HG02938 (cell line): ENCODE results near the gene SRSF2.
"Not testable (repeated sequence)": the region's sequence is repeated elsewhere in the genome, so short reads cannot be mapped to it uniquely, and the experiment has no call there.

Experiments
- ATAC-seq: cut with Tn5 transposase; IDR thresholded peaks from one replicate; pipeline ENCODE4 v1.9.1; 2021; ENCODE audit warnings: mild to moderate bottlenecking, moderate library complexity; ENCODE audit not compliant: unreplicated experiment

The SRSF2 gene

GRCh38 chr17:76722279-76722678 lies 14.9 kb downstream of the SRSF2 start:
- no peak for ATAC-seq

GRCh38 chr17:76721463-76721862 lies 15.7 kb downstream of the SRSF2 start:
- ATAC-seq, result no peak

DNA sequence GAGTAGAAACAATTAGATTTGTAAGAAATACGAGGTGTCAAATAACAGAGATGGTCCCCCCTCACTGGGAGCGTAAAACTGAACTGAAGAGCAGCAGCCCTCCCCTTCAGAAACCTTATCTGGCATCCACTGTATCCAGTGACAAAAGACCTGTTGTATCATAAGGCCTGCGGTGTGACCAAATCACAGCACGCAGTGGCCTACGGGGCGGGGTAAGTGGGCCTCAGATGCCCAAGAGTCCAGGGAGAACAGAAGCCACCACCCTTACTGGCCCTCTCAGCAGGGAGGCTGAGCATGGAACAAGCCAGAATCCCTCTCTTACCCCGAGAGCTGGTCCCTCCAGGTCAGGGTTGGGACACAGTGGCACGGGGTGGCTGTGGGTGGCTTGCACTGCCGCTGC lies 16.2 kb downstream of the SRSF2 start:
- no peak for ATAC-seq

DNA sequence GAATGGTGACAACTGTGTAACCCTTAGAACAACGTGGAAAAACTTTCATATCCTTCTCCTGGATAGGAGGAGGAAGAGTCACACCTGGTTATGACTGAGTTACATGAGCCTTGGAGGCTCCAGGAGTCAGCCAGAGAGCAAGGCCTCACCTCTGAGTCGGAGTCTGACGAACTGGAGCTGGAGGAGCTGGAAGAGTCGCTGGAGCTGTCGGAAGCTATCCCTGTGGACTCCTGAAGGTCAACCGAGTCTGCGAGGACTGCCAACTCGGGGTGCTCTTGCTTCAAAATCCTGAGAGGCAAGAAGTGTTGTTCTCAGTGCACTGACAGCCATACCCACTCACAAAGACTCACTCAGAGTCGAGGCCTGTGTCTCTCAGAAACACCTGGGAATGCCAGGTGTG lies 16.9 kb downstream of the SRSF2 start:
- ATAC-seq, result no peak

- no peak for ATAC-seq
Measured at GRCh38 chr17:76718516-76718915, 18.6 kb downstream of the SRSF2 start.

DNA sequence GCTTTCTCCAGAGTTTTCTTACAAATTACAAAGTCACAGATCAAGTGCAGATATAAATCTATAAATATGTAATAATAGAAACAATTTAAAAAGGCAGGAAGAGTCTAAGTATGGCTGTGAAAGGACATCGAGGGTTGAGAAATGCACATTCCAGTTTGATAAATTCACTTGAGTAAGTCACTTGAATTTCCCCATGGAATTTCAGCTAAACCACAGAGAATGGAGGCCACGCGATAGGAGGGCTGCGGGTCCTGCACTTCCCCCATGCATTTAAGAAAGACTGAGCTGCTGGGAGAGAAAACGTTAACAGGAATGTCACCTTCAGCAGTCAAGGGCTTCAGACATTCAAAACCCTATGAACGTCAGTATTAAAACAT lies 20.3 kb downstream of the SRSF2 start:
- no peak for ATAC-seq

GRCh38 chr17:76716146-76716838 lies 20.8 kb downstream of the SRSF2 start:
- no peak for ATAC-seq

- no peak for ATAC-seq
Measured at GRCh38 chr17:76715496-76715830, 21.7 kb downstream of the SRSF2 start.

GRCh38 chr17:76714822-76715495 lies 22.2 kb downstream of the SRSF2 start:
- no peak for ATAC-seq

DNA sequence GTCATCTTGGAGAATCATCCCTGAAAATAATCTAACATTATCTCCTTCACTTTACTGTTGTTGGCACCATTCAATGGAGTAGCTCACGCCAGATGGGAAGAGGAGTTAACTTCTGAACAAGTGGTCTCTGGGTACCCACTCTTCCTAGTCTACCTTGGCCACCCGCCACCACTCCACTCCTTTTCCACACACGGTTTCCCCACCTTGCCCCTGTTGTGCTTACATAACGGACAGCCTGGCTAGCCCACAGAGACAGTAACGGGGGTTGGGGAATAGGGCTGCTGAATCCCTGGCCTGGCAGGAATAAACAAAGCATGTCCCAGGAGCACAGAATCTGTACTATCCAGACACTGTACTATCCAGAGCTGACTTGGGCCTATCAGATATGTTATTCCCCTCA lies 22.8 kb downstream of the SRSF2 start:
- no peak for ATAC-seq

- ATAC-seq, result no peak
Measured at GRCh38 chr17:76713765-76714164, 23.4 kb downstream of the SRSF2 start.

GRCh38 chr17:76712321-76712720 lies 24.8 kb downstream of the SRSF2 start:
- ATAC-seq, result not testable (repeated sequence)

- ATAC-seq, result no peak
Measured at GRCh38 chr17:76710863-76711611, 26.1 kb downstream of the SRSF2 start, which contains the start of gene MXRA7. MXRA7 (minus strand) TSS chr17:76710965; CDS start chr17:76710946, 19 bp downstream.

- ATAC-seq, result not testable (repeated sequence)
Measured at GRCh38 chr17:76709951-76710862, 26.9 kb downstream of the SRSF2 start.

- ATAC-seq, result no peak
Measured at GRCh38 chr17:76709077-76709950, 27.8 kb downstream of the SRSF2 start.

DNA sequence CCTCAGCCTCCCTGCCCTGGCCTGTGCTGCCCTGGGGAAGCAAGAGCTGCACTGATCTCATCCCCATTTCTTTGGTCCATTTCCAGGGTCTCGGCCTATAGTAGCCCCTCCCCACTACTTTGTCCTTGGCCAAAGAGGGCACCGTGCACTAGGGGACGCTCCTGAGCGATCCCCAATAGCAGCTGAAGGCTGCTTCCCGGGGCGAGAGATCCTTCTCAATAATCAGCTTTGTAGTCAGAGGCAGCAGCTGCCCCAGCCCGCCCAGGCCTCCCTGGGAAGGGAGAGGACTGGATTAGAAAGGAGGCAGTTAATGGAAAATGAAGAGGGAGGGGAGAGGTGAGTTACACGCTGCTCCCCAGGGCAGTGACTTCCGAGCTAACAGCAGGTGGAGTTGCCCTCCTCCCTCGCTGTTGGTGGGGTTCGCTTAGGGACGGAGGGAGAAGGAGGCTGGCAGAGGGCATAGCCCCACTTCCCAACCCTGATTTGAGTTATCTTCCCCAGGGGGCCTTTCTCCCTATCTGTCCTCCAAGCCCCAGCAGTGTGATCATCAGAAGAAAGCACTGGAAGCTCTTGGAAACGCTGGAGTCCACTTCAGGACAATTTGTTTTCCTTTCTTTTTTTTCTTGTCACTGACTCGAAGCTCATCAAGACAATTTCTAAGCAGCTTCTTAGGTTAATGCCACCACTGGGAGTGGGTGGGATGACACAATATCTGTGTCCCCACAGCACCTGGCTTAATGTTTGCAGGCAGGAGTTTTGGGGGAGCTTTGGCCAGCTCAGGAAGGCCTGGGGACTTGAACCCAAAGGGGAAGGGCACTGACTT lies 28.9 kb downstream of the SRSF2 start:
- no peak for ATAC-seq

DNA sequence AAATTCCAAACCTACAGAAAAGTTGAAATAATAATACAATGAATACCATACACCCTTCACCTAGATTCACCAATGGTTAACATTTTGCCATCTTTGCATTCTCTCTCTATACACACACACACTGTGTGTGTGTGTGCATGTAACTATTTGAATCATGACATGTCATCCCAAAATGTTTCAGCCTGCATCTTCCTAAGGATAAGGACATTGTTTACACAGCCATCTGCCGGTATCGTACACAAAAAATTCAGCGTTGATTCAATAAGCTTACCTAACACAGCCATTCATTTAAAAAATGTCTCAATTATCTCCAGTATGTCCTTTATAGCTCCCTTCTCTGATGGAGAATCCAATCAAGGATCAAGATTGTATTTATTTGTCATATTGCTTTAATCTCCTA lies 30.3 kb downstream of the SRSF2 start:
- ATAC-seq, result no peak

DNA sequence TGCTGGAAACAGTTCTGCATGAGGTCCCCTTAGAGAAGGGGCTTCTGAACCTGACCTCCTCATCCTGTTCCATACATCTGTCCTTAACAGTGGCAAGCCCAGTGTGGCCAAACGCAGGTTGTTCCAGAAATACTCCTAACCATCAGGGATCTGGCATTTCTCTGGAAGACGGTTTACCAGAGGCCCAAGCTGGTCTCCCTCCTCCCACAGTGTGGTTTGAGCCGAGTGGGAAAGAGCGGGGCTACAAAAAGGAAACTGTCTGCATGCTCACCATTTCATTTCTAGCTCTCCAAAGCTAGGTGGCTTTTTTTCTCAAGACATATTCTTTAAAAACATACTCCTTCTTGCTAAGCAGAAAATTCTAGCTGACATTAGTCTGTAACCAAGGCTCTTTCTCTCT lies 32.3 kb downstream of the SRSF2 start:
- no peak for ATAC-seq

DNA sequence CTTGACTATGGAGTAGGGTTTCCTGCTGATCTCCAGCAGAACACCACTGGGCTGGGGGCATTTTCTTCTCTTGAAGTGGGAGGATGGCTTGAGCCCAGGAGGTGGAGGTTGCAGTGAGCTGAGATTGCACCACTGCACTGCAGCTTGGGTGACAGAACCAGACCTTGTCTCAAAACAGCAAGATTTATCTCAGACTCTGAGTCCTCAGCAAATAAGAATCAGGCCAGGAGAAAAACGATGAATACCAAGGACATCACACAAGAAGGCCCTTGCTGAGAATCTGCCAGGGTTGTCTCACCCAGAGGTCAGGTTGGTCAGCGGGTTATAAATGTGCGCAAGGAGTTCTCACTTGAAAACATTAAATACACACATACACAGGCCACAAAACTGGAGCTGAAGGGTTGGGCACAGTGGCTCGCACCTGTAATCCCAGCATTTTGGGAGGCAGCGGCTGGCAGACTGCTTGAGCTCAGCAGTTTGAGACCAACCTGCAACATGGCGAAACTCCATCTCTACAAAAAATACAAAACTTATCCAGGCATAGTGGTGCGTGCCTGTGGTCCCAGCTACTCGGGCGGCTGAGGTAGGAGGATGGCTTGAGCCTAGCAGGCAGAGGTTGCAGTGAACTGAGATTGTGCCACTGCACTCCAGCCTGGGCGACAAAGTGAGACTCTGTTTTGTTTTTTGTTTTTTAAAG lies 34.0 kb downstream of the SRSF2 start:
- no peak for ATAC-seq
